ENCODE measurements around the gene AURKAIP1. TPM values are rescaled to one million over a fixed set of nuclear protein-coding genes. Genes with fewer than 3 reads are reported as not detected.

AURKAIP1 gene
- total and polyA plus RNA-seq, 2 of the 13 experiments (the other 11 are each of a cell fraction or from before 2014, with no cell fraction given) = 69.5 to 175 TPM

DNA sequence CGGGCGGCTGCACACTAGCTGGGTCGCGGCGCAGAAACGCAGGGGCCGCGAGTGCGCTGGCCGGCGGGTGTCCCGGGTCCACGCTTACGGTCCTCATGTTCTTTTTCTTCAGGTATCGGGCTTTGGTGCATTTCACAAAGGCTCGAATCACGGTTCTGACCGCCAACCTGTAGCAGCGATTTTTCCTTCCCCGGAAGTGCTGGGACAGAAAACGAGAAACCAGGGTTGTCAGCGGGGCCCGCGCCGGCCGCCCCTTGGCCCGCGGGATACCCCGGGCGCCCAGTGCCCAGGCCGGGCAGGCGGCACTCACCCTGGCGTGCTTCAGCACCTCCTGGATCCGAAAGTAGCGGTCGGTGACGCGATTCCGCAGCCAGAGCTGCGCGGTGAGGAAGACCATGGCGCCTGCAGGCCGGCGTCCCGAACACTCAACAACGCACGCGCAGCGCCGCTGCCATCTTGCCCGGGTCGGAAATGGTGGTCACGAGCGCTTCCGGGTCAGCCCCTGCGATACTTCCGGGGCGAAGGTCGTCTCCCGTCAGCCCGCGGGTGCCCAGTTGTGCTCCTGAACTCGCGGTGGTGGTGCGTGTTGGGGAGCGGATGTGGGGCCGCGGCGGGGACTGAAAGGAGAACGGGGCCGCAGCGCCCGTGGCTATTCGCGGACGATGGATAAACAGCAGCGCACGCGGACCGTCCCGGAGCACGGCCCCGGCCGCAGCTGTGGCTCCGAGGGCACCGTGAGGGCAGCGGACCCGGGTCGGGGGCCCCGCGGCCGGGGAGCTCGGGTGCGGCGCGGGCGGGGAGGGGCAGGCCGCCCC lies 32.0 kb upstream of the AURKAIP1 start, which contains the start of gene MRPL20 (continued):
- TF ChIP-seq, protein P1, sequence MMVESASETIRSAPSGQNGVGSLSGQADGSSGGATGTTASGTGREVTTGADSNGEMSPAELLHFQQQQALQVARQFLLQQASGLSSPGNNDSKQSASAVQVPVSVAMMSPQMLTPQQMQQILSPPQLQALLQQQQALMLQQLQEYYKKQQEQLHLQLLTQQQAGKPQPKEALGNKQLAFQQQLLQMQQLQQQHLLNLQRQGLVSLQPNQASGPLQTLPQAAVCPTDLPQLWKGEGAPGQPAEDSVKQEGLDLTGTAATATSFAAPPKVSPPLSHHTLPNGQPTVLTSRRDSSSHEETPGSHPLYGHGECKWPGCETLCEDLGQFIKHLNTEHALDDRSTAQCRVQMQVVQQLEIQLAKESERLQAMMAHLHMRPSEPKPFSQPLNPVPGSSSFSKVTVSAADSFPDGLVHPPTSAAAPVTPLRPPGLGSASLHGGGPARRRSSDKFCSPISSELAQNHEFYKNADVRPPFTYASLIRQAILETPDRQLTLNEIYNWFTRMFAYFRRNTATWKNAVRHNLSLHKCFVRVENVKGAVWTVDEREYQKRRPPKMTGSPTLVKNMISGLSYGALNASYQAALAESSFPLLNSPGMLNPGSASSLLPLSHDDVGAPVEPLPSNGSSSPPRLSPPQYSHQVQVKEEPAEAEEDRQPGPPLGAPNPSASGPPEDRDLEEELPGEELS (CRISPR knock-in tag; IDR thresholded peaks at IDR 0.05) = peak; percentile 39; the same call in 1 of the 2 replicates
- TF ChIP-seq ZNF598 (CRISPR knock-in tag; IDR thresholded peaks at IDR 0.05; ENCODE audit: borderline replicate concordance) = peak; percentile 93
- no peak for TF ChIP-seq ZNF672 (CRISPR knock-in tag; IDR thresholded peaks at IDR 0.05)
- TF ChIP-seq ZSCAN25 (CRISPR knock-in tag; IDR thresholded peaks at IDR 0.05) = peak; percentile 68
- no peak for TF ChIP-seq RFX5 (IDR thresholded peaks at IDR 0.05; ENCODE audit: low read depth, low read length)
- TF ChIP-seq ZBTB14 (CRISPR knock-in tag; IDR thresholded peaks at IDR 0.05) = 0 out of 2 replicates have a peak, but pooled peaks have one; percentile 26
- no peak for TF ChIP-seq ZKSCAN8 (CRISPR knock-in tag; IDR thresholded peaks at IDR 0.05; ENCODE audit: borderline replicate concordance)
- TF ChIP-seq TOE1 (CRISPR knock-in tag; IDR thresholded peaks at IDR 0.05) = peak; percentile 51; the same call in 1 of the 2 replicates
- TF ChIP-seq NCOA5 (CRISPR knock-in tag; IDR thresholded peaks at IDR 0.05) = no peak
- peak; percentile 86 for TF ChIP-seq DR1 (CRISPR knock-in tag; IDR thresholded peaks at IDR 0.05)
- peak; percentile 32; the same call in 1 of the 2 replicates for TF ChIP-seq NR2F6 (IDR thresholded peaks at IDR 0.05)
- TF ChIP-seq NR2F6 (CRISPR knock-in tag; IDR thresholded peaks at IDR 0.05) = peak; percentile 88
- TF ChIP-seq HNF1B (CRISPR knock-in tag; IDR thresholded peaks at IDR 0.05) = peak; percentile 90
- no peak for TF ChIP-seq ATRX (CRISPR knock-in tag; IDR thresholded peaks at IDR 0.05; ENCODE audit: borderline replicate concordance)
- no peak for TF ChIP-seq RBM22 (optimal IDR thresholded peaks at IDR 0.05; ENCODE audit: low read length)
- no peak for TF ChIP-seq THYN1 (CRISPR knock-in tag; IDR thresholded peaks at IDR 0.05; ENCODE audit: borderline replicate concordance, low read depth)
- TF ChIP-seq SYNCRIP (IDR thresholded peaks at IDR 0.05; ENCODE audit: insufficient read depth, low read depth, low read length) = no peak
- peak; percentile 44; the same call in 1 of the 2 replicates for TF ChIP-seq ZMYM4 (CRISPR knock-in tag; IDR thresholded peaks at IDR 0.05)
- peak; percentile 83; the same call in 1 of the 2 replicates for TF ChIP-seq ZNF619 (CRISPR knock-in tag; IDR thresholded peaks at IDR 0.05)
- TF ChIP-seq MEIS2 (CRISPR knock-in tag; IDR thresholded peaks at IDR 0.05) = no peak; the same call in none of the 2 replicates
- no peak for TF ChIP-seq SP1 (IDR thresholded peaks at IDR 0.05)
- no peak for TF ChIP-seq SP1 (CRISPR knock-in tag; IDR thresholded peaks at IDR 0.05)
- peak; percentile 86 for TF ChIP-seq TBX2 (CRISPR knock-in tag; IDR thresholded peaks at IDR 0.05; ENCODE audit: borderline replicate concordance)
- 0 out of 2 replicates have a peak, but pooled peaks have one; percentile 41 for TF ChIP-seq ZNF768 (CRISPR knock-in tag; IDR thresholded peaks at IDR 0.05)
